SKM-1 (cell line): ENCODE measurements around the gene NPLOC4.

Source experiments
- DNase-seq: peaks from one replicate; lab custom pipeline; 2025; ENCODE audit not compliant: unreplicated experiment; lab: John Stamatoyannopoulos, UW

NPLOC4 gene

GRCh38 chr17:81549826-81550225 lies 87.1 kb downstream of the NPLOC4 start:
- DNase-seq, result no peak

GRCh38 chr17:81549031-81549557 lies 87.8 kb downstream of the NPLOC4 start:
- no peak for DNase-seq

GRCh38 chr17:81547614-81547982 lies 89.3 kb downstream of the NPLOC4 start:
- DNase-seq, result no peak

- no peak for DNase-seq
These were observed 89.9 kb downstream of the NPLOC4 start for GRCh38 chr17:81546906-81547613.

- DNase-seq, result no peak
These were observed 91.6 kb downstream of the NPLOC4 start for GRCh38 chr17:81545160-81545949.

GRCh38 chr17:81544281-81544974 lies 92.5 kb downstream of the NPLOC4 start:
- DNase-seq, result no peak

- no peak for DNase-seq
These were observed 93.2 kb downstream of the NPLOC4 start for GRCh38 chr17:81543756-81544155.

GRCh38 chr17:81543339-81543675 lies 93.6 kb downstream of the NPLOC4 start:
- no peak for DNase-seq

- DNase-seq, result no peak
These were observed 94.2 kb downstream of the NPLOC4 start for GRCh38 chr17:81542431-81543338.

GRCh38 chr17:81541123-81541522 lies 95.8 kb downstream of the NPLOC4 start:
- DNase-seq, result no peak

- DNase-seq, result no peak
These were observed 96.3 kb downstream of the NPLOC4 start for GRCh38 chr17:81540676-81541027.

GRCh38 chr17:81539961-81540675 lies 96.8 kb downstream of the NPLOC4 start:
- no peak for DNase-seq

GRCh38 chr17:81539571-81539900 lies 97.4 kb downstream of the NPLOC4 start:
- DNase-seq, result no peak

GRCh38 chr17:81538651-81539570 lies 98.0 kb downstream of the NPLOC4 start:
- DNase-seq, result no peak

- no peak for DNase-seq
These were observed 98.9 kb downstream of the NPLOC4 start for GRCh38 chr17:81537856-81538555.

- DNase-seq, result no peak
These were observed 99.5 kb downstream of the NPLOC4 start for GRCh38 chr17:81537343-81537855.

GRCh38 chr17:81536299-81537290 lies 100.3 kb downstream of the NPLOC4 start:
- DNase-seq, result no peak
